GM21576 (cell line): ENCODE measurements around the gene AFF3.

Source experiments
- ATAC-seq: cut with Tn5 transposase; IDR thresholded peaks from one replicate; pipeline ENCODE4 v1.9.1; 2021; ENCODE audit warnings: mild to moderate bottlenecking, moderate library complexity; ENCODE audit not compliant: unreplicated experiment

The AFF3 gene

DNA sequence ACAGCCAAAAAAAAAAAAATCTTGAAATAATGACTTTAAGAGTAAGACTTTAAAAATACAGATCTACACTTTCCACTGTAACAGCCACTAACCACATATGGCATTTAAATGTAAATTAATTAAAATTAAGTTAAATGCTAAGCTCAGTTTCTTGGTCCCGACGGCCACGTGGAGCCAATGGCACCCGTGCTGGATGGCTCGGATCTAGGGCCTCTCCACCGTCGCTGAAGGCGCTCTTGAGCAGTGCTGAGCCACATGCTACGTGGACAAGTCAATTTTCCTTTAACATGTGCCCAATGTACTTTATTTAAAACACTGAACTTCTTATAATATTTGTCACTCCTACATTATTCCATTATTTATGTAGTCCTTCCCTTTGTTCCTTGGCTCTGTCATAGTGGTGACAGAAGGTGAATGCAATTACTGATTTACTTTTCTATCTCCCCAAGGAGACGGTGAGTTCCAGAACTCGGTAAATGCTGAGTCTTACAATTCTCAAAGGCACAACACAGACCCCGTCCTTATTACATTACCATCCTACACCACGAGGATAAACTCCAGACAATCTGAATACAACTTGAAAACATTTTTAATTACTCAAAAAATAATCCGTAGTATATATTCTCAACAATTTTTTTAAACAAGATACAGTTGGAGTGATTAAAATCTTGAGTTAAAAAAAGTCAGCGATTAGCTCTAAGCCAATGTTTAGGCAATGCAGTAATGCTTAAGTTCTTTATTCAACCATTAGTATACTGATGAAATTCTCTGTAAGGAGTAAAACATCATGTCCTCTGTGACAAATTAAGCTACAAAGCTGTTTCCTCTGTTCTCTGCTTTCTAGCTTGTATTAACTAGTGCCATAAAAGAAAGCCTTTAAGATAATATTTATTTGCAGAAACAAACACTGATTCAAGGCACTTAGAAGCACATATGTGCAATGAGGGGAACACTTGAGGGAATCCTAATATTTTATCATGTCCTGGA is 95.1 kb downstream of the AFF3 start:
- ATAC-seq: no peak

GRCh38 chr2:100045000-100045399 is 97.4 kb downstream of the AFF3 start:
- ATAC-seq: no peak

GRCh38 chr2:100043891-100044255 is 98.5 kb downstream of the AFF3 start:
- no peak for ATAC-seq

DNA sequence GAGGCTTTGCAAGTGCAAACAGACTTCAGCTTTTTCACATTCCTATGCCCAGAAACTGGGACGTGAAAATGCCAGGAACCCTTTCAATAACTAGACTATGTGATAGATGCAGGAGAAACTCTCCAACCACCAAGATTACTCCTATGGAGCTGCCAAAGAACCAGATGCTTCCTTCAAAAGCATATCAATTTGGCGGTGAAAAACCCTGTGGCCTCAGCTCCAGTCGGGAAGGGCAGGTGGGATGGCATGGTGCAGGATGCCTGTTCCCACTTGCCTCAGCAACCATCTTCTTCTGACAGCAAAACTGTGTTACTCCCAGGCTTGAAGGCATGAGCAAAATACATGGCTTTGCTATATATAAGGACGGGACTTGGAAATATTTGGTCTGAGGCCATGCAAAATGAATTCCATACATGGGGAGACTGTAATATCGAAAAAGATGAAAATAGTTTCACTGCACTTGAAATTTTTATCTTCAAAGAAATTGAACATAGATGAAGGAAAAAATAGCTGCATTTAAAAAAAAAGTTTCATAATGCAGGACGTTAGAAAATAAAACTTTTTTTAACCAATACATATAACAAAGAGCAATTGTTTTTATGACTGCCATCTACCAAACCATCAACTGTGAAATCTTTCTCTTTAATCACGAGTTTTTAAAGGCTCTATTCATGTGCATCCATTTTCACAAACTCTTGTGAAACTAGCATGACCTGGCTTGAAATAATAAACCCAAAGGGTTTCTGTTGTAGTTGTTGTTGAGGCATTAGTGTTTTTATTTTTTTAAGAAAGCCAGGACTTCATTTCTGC is 99.1 kb downstream of the AFF3 start:
- no peak for ATAC-seq

GRCh38 chr2:100042562-100042961 is 99.8 kb downstream of the AFF3 start:
- no peak for ATAC-seq

- no peak for ATAC-seq
Measured at GRCh38 chr2:100041946-100042345, 100.4 kb downstream of the AFF3 start.

GRCh38 chr2:100041385-100041784 is 101.0 kb downstream of the AFF3 start:
- no peak for ATAC-seq

DNA sequence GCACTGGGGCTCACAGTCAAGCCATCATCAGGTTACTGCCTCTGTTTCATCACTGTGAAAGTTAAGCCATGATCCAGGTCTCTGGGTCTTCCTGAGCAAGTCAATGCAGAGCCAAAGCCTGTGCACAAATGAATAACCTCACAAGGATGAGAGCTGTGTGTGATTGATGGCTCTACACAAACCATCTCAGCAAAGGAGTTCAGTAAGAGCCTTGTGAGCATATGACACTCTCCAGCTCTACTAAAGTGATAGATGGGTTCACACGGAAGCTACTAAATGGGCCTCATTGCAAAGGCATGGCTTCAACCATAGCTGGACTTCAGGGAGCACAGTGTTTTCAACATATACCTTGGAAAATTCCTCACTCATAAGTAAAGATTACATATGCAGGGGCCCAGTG is 101.5 kb downstream of the AFF3 start:
- ATAC-seq: no peak

DNA sequence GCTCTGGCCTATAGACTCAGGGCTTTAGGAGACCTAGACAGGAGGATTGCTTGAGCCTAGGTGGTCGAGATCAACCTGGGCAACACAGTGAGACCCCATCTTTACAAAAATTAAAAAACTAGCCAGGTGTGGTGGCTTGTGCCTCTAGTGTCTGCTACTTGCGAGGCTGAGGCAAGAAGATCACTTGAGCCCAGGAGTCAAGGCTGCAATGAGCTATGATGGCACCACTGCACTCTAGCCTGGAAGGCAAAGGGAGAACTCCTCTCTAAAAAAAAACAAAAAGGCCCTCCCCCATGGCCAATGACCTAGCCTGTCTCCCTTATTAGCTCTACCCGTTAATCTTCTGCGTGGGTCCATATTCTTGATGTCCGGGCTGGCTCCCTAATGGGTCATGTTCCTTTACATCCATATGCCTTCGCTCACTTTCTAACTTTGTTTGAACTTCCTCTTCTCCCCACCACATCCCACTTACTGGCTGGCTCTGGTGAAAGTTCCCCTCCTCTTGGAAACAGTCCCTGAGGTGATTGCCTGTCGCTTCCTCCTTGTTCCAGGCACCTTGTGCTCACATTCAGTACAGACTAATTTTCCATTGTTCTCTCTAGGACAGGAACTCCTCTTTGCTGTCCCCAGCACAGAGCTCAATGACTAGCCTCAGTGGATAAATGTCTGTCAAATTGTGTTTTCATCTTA is 103.0 kb downstream of the AFF3 start:
- ATAC-seq: no peak

DNA sequence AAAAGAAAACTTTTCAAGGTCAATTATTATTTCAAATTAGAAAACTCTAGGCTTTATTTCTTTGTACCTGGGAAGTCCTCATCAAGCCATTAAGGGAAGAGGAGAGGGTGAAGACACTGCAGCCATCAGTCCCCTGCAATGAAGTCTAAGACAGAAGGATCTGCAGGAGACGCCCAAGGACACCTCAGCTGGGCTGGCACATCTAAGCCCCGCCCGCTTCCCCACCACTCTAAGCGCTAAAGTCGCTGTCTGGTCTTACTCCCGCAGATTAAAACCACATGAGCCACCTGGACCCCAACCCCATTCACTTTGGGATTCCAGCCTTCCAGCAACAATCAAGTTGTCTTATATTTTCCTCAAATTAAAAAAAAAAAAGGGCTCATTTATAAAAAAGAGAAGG is 104.4 kb downstream of the AFF3 start:
- ATAC-seq: no peak

DNA sequence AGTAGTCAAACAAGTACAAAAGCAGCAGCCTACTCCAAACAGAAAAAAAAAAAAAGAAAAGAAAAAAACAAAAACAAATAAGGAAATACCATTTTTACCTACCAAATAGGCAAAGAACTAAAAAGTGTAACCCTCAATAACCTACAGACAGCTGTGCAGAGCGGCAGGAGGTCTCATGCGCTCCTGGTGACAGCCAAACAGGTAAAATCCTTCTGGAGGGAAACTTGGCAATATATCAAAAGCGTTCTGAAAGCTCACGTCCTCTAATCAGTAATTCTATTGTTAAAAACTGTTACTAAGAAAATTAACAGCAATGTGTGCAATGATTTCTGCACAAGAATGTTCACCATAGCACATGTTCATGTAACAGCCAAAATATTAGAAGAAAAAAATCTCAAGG is 105.6 kb downstream of the AFF3 start:
- ATAC-seq: no peak

- no peak for ATAC-seq
Measured at GRCh38 chr2:100036026-100036425, 106.4 kb downstream of the AFF3 start.

GRCh38 chr2:100034431-100034830 is 108.0 kb downstream of the AFF3 start:
- ATAC-seq: no peak

- no peak for ATAC-seq
Measured at GRCh38 chr2:100033976-100034375, 108.4 kb downstream of the AFF3 start.

DNA sequence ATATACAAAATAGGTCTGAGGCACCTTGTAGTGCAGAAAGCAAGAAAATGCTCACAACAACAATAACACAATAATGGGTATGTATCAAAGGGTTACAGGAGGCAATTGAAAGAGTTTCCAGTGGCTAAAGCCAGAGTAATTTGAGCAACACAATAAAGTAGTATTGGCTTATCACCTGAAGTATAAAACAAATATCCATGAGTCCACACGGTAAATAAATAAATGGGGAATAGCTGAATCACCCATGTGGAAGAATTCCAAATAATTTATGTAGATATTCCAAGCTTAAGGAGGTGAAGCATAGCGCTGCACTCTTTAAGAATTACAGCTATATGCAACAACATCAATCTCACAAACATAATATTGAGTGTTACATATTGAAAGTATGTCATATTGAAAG is 110.8 kb downstream of the AFF3 start:
- no peak for ATAC-seq

- no peak for ATAC-seq
Measured at GRCh38 chr2:100029460-100029859, 112.9 kb downstream of the AFF3 start.

DNA sequence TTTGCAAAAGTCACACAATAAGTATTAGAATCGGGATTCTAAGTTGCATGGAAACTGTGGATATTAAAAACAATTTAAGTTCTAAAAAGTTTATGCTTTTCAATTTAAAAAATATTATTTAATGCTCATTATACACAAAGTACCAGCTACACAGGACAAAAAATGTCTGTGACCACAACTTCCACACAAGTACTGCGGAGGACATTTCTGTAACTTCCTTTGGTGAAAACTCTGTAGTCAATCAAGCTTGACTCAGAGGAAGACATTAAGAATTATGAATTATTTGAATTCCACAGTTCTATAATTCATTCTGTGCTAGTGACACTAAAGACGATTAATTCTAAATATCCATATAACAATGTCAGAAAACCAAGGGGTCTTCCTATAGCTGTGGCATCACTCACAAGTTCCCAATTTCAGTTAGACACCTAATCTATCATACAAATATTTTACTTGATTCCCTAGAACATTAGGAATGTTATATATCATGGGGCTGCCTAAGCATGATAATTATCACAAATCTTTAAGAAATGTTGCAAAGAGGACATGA is 120.5 kb downstream of the AFF3 start:
- no peak for ATAC-seq

GRCh38 chr2:100019499-100019898 is 122.9 kb downstream of the AFF3 start:
- no peak for ATAC-seq

DNA sequence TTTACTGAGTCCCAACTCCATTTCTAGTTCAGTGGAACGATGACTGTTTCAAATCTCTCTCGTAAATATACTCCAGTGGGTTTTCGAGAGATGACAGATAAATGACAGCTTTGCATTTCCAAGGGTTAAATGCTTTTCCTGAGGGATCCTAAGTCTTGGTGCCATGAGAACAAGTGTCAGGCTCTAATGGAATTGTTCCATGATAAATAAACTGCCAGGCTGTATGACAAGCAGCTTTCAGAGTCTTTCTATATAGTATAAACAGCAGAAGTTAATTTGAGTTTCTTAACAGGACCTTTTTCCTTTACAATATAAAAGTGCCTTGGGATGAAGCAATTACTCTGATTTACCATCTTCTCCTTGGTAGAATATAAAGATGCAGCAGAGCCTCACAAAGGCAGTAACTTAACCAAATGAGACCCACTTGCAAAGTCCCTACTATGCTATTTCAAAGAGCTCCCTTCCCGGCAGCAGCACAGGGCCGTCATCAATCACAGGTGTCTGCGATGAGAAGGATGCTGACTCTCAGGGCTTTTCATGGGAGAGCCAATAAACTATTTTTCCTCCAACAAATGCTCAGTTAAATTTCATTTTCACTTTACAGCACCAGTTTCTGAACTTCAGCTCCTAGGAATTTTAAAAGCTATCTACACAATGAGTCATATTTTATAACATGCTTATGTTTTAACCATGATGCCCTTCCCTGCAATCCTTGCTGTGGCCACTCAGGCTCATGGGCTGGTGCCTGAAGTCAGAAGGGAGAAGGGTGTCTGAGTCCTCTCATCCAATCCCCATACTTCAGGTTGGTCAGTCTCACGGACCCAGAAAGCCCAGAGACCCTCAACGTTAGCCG is 123.8 kb downstream of the AFF3 start:
- ATAC-seq: no peak

DNA sequence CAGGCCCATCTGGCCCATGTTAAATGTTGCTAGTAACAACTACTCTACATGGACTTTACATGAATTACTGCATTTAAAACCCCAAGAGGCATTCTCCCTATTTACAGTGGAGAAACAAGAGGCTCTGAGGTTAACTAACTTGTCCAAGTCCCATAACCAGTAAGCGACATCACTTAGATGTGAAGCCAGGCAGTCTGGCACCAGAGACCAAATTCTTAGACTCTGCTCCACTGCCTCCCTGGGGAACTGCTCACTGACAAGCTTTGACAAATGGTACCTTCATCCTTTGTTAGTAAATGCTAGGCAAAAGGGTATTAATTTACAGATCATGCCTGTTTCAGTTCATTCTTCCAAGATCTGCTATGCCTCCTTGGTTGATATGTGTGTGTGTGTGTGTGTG is 124.8 kb downstream of the AFF3 start:
- ATAC-seq: no peak
